Hepatocyte (in vitro differentiated cells): ENCODE data around the gene FUCA2. TPM values are rescaled to one million over a fixed set of nuclear protein-coding genes. Genes with fewer than 3 reads are reported as not detected.

Source experiments
- DNase-seq: peaks from one replicate; pipeline ENCODE4 v3.0.0-alpha.2; 2016; ENCODE audit warnings: low spot score
- H2AFZ ChIP-seq: fragments of 200-600 bp; sonication (generic); 2 replicates; pipeline ENCODE4 v1.6.0; 2016; ENCODE audit warnings: antibody characterized with exemption, mild to moderate bottlenecking
- H3K27ac ChIP-seq: fragments of 200-600 bp; sonication (generic); 2 replicates; pipeline ENCODE4 v1.5.1; 2016; ENCODE audit warnings: mild to moderate bottlenecking
- H3K27me3 ChIP-seq: fragments of 200-600 bp; sonication (generic); 2 replicates; pipeline ENCODE4 v1.6.1; 2016
- H3K36me3 ChIP-seq: fragments of 200-600 bp; sonication (generic); replicated peaks from 2 replicates; pipeline ENCODE4 v1.5.1; 2016; ENCODE audit warnings: low read depth; ENCODE audit not compliant: insufficient read depth
- H3K4me1 ChIP-seq: fragments of 200-600 bp; sonication (generic); 2 replicates; pipeline ENCODE4 v1.5.1; 2016; ENCODE audit warnings: mild to moderate bottlenecking, moderate library complexity; ENCODE audit not compliant: insufficient read depth
- H3K4me2 ChIP-seq: fragments of 200-600 bp; sonication (generic); 2 replicates; pipeline ENCODE4 v1.6.0; 2016
- H3K4me3 ChIP-seq: fragments of 200-600 bp; sonication (generic); 2 replicates; pipeline ENCODE4 v1.5.1; 2016; ENCODE audit warnings: mild to moderate bottlenecking
- H3K79me2 ChIP-seq: fragments of 200-600 bp; sonication (generic); 2 replicates; pipeline ENCODE4 v1.6.0; 2017; ENCODE audit warnings: mild to moderate bottlenecking
- H3K9me2 ChIP-seq: fragments of 200-600 bp; sonication (generic); replicated peaks from 2 replicates; pipeline ENCODE4 v1.6.0; 2017; ENCODE audit warnings: mild to moderate bottlenecking; ENCODE audit not compliant: insufficient read depth
- H3K9me3 ChIP-seq: fragments of 200-600 bp; sonication (generic); 2 replicates; pipeline ENCODE4 v1.5.1; 2016; ENCODE audit warnings: low read depth, mild to moderate bottlenecking
- H4K20me1 ChIP-seq: fragments of 200-600 bp; sonication (generic); 2 replicates; pipeline ENCODE4 v1.6.0; 2016; ENCODE audit warnings: mild to moderate bottlenecking; ENCODE audit not compliant: insufficient read depth, poor library complexity, severe bottlenecking
- CTCF ChIP-seq: fragments of 200-600 bp; sonication (generic); IDR thresholded peaks from 2 replicates; pipeline ENCODE4 v1.5.1; 2016; ENCODE audit warnings: antibody characterized with exemption, mild to moderate bottlenecking; ENCODE audit not compliant: poor library complexity
- EZH2 ChIP-seq: fragments of 200-600 bp; sonication (generic); IDR thresholded peaks from 2 replicates; pipeline ENCODE4 v1.6.1; 2016; ENCODE audit warnings: antibody characterized with exemption, mild to moderate bottlenecking, borderline replicate concordance
- EZH2phosphoT487 ChIP-seq: fragments of 200-600 bp; sonication (generic); IDR thresholded peaks from one replicate; pipeline ENCODE4 v1.6.1; 2018; ENCODE audit warnings: antibody characterized with exemption, mild to moderate bottlenecking, low read depth, moderate library complexity; ENCODE audit not compliant: unreplicated experiment, severe bottlenecking
- WGBS: methylation state at CpG from one replicate; pipeline ENCODE4 v1.1.6; 2016; ENCODE audit warnings: low lambda C conversion rate; ENCODE audit errors: missing lambda C conversion rate; 5-methylcytosine and 5-hydroxymethylcytosine counted together
- polyA plus RNA-seq: library from polyadenylated mRNA; unstranded; fragments of >200 nt; fragmentation: Nextera tagmentation; extraction: Ambion mirVana; gene quantifications from 2 replicates; pipeline ENCODE4 v1.2.1, GENCODE V29; 2016
- total RNA-seq: library from RNA; depleted of rRNA; stranded (reverse); fragments of >200 nt; gene quantifications from 2 replicates; pipeline ENCODE4 v1.2.3, GENCODE V29; 2014

Gene FUCA2
- total and polyA plus RNA-seq, 2 experiments from 2014 or later: 117 to 142 TPM

- Histone ChIP-seq H2AFZ (no peak overlapping the region), H3K27ac (peak overlapping the region; percentile 96), H3K36me3 (no peaks in the 10 kb centered on the region), H4K20me1 (no peaks in the 10 kb centered on the region), H3K27me3 (no peaks in the 10 kb centered on the region), H3K4me3 (no peak overlapping the region), H3K4me1 (peaks cover 28% of the 10 kb centered on the region), H3K4me2 (no peak overlapping the region), H3K9me3 (no peaks in the 10 kb centered on the region), H3K9me2 (no peaks in the 10 kb centered on the region), H3K79me2 (peaks cover 59% of the 10 kb centered on the region)
- 85% methylated on average over 4 of the region's 4 CpGs for WGBS
- TF ChIP-seq EZH2: no peak
- TF ChIP-seq CTCF: no peak
- no peak for TF ChIP-seq EZH2phosphoT487
- no peak for DNase-seq
These were observed 38.4 kb upstream of the FUCA2 start for GRCh38 chr6:143549949-143550268.

GRCh38 chr6:143549221-143549948 lies 37.9 kb upstream of the FUCA2 start:
- peak; percentile 58 for DNase-seq
- 69% methylated on average over 7 of the region's 7 CpGs for WGBS
- Histone ChIP-seq H3K27me3 (no peaks in the 10 kb centered on the region), H4K20me1 (no peaks in the 10 kb centered on the region), H3K27ac (peak overlapping the region; percentile 96), H2AFZ (no peak overlapping the region), H3K9me2 (no peaks in the 10 kb centered on the region), H3K4me3 (no peak overlapping the region), H3K36me3 (no peaks in the 10 kb centered on the region), H3K4me1 (peaks cover 28% of the 10 kb centered on the region), H3K79me2 (peaks cover 64% of the 10 kb centered on the region), H3K4me2 (no peak overlapping the region), H3K9me3 (no peaks in the 10 kb centered on the region)
- TF ChIP-seq EZH2phosphoT487 (no peak), EZH2 (no peak)

- H3K9me3 ChIP-seq: no peaks in the 10 kb centered on the region
- H2AFZ ChIP-seq: no peak overlapping the region
- H3K79me2 ChIP-seq: peaks cover 65% of the 10 kb centered on the region
- no peaks in the 10 kb centered on the region for H3K9me2 ChIP-seq
- no peaks in the 10 kb centered on the region for H3K36me3 ChIP-seq
- DNase-seq: no peak
- TF ChIP-seq CTCF: no peak
- TF ChIP-seq EZH2phosphoT487: no peak
- no peak for TF ChIP-seq EZH2
- H3K27ac ChIP-seq: peak overlapping the region; percentile 96
- H3K4me2 ChIP-seq: no peak overlapping the region
- no peaks in the 10 kb centered on the region for H3K27me3 ChIP-seq
- 91% methylated on average over 3 of the region's 3 CpGs for WGBS
- H4K20me1 ChIP-seq: no peaks in the 10 kb centered on the region
- peaks cover 44% of the 10 kb centered on the region for H3K4me1 ChIP-seq
- H3K4me3 ChIP-seq: no peak overlapping the region
These were observed 35.1 kb upstream of the FUCA2 start for GRCh38 chr6:143546599-143546998.

- 30% methylated on average over 3 of the region's 3 CpGs for WGBS
- Histone ChIP-seq H3K9me3 (no peaks in the 10 kb centered on the region), H3K27me3 (no peaks in the 10 kb centered on the region), H3K9me2 (no peaks in the 10 kb centered on the region), H3K4me2 (peak overlapping the region; percentile 1), H3K4me1 (peaks cover 44% of the 10 kb centered on the region), H2AFZ (no peak overlapping the region), H3K27ac (peak overlapping the region; percentile 96), H4K20me1 (no peaks in the 10 kb centered on the region), H3K4me3 (no peak overlapping the region), H3K79me2 (peaks cover 65% of the 10 kb centered on the region), H3K36me3 (no peaks in the 10 kb centered on the region)
- TF ChIP-seq EZH2phosphoT487 (no peak), CTCF (no peak), EZH2 (no peak)
- DNase-seq: no peak
These were observed 34.5 kb upstream of the FUCA2 start for GRCh38 chr6:143545976-143546547.
